GM12891 (cell line): Measurements from ENCODE around the gene OR51A7.

Experiments used
- DNase-seq: peaks from one replicate; pipeline ENCODE4 v3.0.0; 2011; ENCODE audit warnings: low spot score; ENCODE audit not compliant: insufficient read length
- FAIRE-seq: peaks from 2 replicates; lab custom pipeline; 2011; peaks lifted over from hg19 to GRCh38; lab: Jason Lieb, UNC
- PAX5 ChIP-seq: IDR thresholded peaks from 2 replicates; pipeline ENCODE4 v1.6.1; 2011; ENCODE audit warnings: low read length, moderate library complexity, mild to moderate bottlenecking; ENCODE audit not compliant: insufficient read depth, severe bottlenecking
- POLR2A ChIP-seq: IDR thresholded peaks from 2 replicates; pipeline ENCODE4 v1.6.1; 2011; ENCODE audit warnings: low read depth, low read length, control low read depth
- POLR2AphosphoS5 ChIP-seq: IDR thresholded peaks from 2 replicates; pipeline ENCODE4 v1.6.1; 2011; ENCODE audit warnings: low read depth, low read length, control low read depth
- POU2F2 ChIP-seq: IDR thresholded peaks from 2 replicates; pipeline ENCODE4 v1.6.1; 2011; ENCODE audit warnings: low read depth, mild to moderate bottlenecking, control low read depth, low read length, moderate library complexity
- SPI1 ChIP-seq: IDR thresholded peaks from 2 replicates; pipeline ENCODE4 v1.6.1; 2011; ENCODE audit warnings: low read depth, low read length, control low read depth
- TAF1 ChIP-seq: IDR thresholded peaks from 2 replicates; pipeline ENCODE4 v1.6.1; 2011; ENCODE audit warnings: low read depth, low read length, control low read depth

Gene OR51A7

GRCh38 chr11:4890279-4890678 lies 13.3 kb upstream of the OR51A7 start:
- TF ChIP-seq PAX5 (no peak), TAF1 (no peak), SPI1 (no peak)
- DNase-seq (no peak), FAIRE-seq (no peak)

- TF ChIP-seq PAX5: no peak
- no peak for TF ChIP-seq POLR2AphosphoS5
- TF ChIP-seq POLR2A: no peak
- TF ChIP-seq POU2F2: no peak
- no peak for TF ChIP-seq TAF1
- no peak for TF ChIP-seq SPI1
- no peak for FAIRE-seq
- no peak for DNase-seq
These were observed 11.5 kb upstream of the OR51A7 start for GRCh38 chr11:4891996-4892640.

- DNase-seq (no peak), FAIRE-seq (no peak)
- no peak for TF ChIP-seq POLR2A
These were observed 13.0 kb downstream of the OR51A7 start for GRCh38 chr11:4916581-4916980.

- no peak for TF ChIP-seq POLR2AphosphoS5
- no peak for TF ChIP-seq SPI1
- no peak for TF ChIP-seq TAF1
- TF ChIP-seq POLR2A: no peak
- TF ChIP-seq PAX5: no peak
- TF ChIP-seq POU2F2: no peak
- no peak for FAIRE-seq
- no peak for DNase-seq
These were observed 15.7 kb downstream of the OR51A7 start, which contains the start of gene OR51G2 for GRCh38 chr11:4919250-4919649. Gene OR51G2 (minus strand): TSS chr11:4919350. CDS start chr11:4915663, 3,687 bp downstream.

- TF ChIP-seq SPI1: no peak
- TF ChIP-seq POLR2AphosphoS5: no peak
- no peak for TF ChIP-seq POU2F2
- no peak for TF ChIP-seq PAX5
- TF ChIP-seq TAF1: no peak
- TF ChIP-seq POLR2A: no peak
- DNase-seq (no peak), FAIRE-seq (no peak)
These were observed 18.2 kb downstream of the OR51A7 start for GRCh38 chr11:4921796-4922195.

GRCh38 chr11:4922304-4922703 lies 18.7 kb downstream of the OR51A7 start:
- FAIRE-seq (no peak), DNase-seq (no peak)
- no peak for TF ChIP-seq POLR2A
- no peak for TF ChIP-seq POLR2AphosphoS5
- no peak for TF ChIP-seq PAX5
- no peak for TF ChIP-seq TAF1
- no peak for TF ChIP-seq POU2F2
- no peak for TF ChIP-seq SPI1

- no peak for TF ChIP-seq POLR2A
- no peak for TF ChIP-seq PAX5
- TF ChIP-seq POLR2AphosphoS5: no peak
- no peak for TF ChIP-seq TAF1
- no peak for TF ChIP-seq POU2F2
- TF ChIP-seq SPI1: no peak
These were observed 20.7 kb downstream of the OR51A7 start, which contains the start of gene OR51G1 for GRCh38 chr11:4924239-4924638. Gene OR51G1 (minus strand): TSS chr11:4924339. CDS start chr11:4924339, 0 bp downstream.

GRCh38 chr11:4926608-4927007 lies 23.0 kb downstream of the OR51A7 start:
- TF ChIP-seq SPI1 (no peak), POU2F2 (no peak), TAF1 (no peak), POLR2A (no peak)
- DNase-seq (no peak), FAIRE-seq (no peak)

More at GRCh38 chr11:4924239-4924638, 20.7 kb downstream of the OR51A7 start, which contains the start of gene OR51G1:
- FAIRE-seq (no peak), DNase-seq (no peak)

GRCh38 chr11:4932751-4933150 lies 29.2 kb downstream of the OR51A7 start:
- FAIRE-seq: no peak

GRCh38 chr11:4936745-4937144 lies 33.2 kb downstream of the OR51A7 start:
- no peak for DNase-seq
- no peak for TF ChIP-seq POLR2A
- TF ChIP-seq POU2F2: no peak
- TF ChIP-seq TAF1: no peak
- no peak for TF ChIP-seq SPI1
- TF ChIP-seq POLR2AphosphoS5: no peak
- no peak for TF ChIP-seq PAX5
- no peak for FAIRE-seq

More at GRCh38 chr11:4932751-4933150, 29.2 kb downstream of the OR51A7 start:
- TF ChIP-seq PAX5: no peak
- no peak for TF ChIP-seq POLR2A
- TF ChIP-seq SPI1: no peak
- no peak for TF ChIP-seq POU2F2
- no peak for TF ChIP-seq TAF1
- no peak for TF ChIP-seq POLR2AphosphoS5
- no peak for DNase-seq
